ENCODE data around the gene ASCC3.

ASCC3 gene

DNA sequence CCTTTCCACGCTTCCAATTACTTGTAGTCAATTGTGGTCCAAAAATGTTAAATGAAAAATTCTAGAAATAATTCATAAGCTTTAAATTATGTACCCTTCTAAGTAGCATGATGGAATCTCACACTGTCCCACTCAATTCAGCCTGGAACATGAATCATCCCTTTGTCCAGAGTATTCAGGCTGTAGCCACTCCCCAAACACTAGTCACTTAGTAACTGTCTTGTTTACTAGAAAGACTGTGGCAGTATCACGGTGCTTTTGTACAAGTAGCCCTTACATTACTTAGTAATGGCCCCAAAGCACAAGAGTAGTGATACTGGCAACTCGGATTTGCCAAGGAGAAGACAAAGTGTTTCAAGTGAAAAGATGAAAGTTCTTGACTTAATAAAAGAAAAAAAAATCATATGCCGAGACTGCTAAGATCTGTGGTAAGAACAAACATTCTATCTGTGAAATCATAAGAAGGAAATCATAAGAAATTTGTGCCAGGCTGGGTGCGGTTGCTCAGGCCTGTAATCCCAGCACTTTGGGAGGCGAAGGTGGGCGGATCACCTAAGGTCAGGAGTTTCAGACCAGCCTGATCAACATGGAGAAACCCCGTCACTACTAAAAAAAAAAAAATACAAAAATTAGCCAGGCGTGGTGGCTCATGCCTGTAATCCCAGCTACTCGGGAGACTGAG is 247.9 kb downstream of the ASCC3 start:
- no peak for DNase-seq

DNA sequence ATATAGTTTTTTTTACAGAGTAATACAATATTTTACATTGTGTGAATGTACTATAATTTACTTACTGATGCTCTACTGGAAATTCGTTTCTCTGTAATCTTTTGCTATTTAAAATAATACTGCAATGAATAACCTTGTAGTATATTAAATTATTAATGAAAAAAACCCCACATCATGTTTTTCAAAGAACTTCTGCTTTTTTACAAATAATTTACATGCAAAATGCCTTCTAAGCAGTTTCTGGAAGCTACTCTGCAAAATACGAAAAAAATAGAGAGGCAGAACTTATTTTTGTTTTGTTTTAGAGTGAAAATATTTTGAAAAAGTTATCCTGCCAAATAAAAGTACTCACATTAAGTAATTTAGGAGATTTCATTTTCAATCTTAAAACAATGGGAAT is 250.6 kb downstream of the ASCC3 start:
- DNase-seq = no peak

DNA sequence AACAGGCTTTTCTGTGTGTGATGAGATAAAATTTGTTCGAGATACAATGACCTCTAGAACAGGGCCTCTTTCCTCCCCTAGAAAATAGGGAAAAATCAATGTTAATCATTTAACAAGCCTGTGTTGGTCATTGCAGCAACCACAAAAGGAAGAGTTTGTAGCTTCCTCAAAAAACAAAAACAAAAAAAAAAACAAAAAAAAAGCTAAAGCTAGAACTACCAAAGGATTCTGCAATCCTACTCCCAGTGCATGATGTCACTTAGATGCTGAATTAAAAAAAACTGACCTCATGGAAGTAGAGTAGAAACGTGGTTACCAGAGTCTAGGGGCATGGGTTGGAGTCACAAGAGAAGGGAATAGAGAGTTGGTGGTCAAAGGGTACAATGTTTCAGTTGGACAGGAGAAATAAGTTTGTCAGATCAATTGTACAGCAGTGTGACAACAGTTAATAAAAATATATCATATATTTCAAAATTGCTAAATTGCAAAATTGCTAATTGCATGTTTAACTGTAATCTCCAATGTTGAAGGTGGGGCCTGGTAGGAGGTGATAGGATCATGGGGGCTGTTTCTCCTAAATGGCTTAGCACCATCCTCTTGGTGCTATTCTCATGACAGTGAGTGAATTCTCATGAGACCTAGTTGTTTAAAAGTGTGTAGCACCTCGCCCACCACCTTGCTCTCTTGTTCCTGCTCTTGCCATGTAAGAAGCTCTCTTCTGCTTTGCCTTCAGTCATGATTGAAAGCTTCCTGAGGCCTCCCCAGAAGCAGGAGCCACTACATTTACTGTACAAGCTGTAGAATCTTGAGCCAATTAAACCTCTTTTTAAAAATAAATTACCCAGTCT is 253.0 kb downstream of the ASCC3 start:
- DNase-seq = no peak

DNA sequence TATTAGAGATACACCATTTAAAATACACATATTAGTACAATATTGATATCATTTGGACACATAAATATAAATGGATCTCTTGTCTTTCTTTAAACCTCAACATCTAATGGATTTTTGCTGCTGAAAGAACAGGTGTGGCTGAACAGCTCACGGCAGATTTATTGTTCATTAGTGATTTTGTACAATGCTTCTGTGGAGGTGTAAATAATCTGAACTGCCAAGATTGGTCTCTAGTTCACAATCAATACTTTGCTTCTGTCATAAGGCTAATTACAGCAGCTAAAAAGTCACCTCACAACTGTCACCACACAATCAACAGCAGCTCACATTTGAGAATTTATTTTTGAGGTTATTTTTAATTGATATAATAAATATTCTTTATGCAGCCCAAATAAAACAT is 254.4 kb downstream of the ASCC3 start:
- DNase-seq = no peak

DNA sequence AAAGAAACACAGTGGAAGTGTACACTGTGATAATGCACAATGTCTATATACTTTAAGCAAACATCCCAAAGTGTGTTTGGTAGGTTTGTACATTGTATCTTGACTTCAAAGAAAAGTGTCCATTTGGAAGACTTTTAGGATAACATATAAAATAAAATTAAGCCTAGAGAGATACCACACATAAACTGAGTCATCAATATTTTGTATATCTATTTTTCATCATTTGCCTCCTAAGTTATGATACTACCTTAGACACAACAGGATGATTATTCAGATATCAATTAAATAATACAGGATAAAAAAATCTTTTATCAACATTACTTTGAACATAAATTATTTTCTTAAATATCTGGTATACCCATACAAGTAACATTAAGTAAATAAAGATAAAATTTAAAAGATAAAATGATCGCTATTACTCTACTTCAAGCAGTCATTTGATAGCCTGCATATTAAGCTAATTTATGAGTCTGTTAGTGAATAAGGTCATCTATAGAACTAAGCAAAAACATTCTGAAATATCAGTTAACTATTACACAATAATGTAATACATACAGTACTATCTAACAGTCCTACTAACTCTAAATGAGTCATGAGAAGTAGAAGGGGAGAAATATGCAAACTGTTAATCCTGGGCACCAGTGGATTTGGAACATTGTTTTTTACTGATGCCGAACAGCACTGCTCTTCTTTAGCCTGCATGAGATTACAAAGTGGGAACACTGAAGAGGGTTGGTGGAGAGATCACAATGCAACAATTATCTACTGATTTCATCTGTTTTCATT is 258.0 kb downstream of the ASCC3 start:
- no peak for DNase-seq

DNA sequence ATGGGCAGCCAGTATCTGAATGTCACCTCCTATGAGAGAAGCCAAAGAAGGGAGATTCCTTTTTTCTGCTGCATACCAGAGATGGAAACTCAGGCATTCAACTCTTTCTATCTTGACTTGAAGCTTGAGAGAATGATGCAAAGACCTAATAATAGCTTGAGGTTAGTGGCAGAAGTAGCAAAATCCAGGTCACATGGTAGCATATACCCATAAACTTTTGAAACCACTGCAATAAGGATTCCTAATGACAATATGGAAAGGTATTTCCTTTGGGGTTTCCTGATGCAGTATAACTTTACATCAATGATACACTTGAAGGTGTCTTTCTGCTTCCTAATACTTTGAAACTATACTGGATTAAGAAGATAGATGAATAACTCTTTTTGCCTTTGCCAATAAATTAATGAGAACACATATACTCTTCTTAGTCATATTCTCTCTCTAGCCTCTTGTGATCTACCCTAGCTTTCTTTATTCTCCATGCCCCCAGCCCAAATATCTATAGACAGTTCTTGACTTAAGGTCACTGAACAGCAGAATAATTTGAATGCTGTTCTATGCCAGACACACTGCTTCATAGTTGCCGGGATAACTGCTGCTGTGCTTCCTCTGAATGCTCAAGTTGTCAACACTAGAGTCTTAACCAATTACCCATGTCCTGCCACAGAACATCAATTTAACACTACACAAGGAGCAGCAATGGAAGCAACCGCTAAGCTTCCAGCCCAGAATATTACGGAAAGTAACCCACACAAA is 260.9 kb downstream of the ASCC3 start:
- no peak for DNase-seq

DNA sequence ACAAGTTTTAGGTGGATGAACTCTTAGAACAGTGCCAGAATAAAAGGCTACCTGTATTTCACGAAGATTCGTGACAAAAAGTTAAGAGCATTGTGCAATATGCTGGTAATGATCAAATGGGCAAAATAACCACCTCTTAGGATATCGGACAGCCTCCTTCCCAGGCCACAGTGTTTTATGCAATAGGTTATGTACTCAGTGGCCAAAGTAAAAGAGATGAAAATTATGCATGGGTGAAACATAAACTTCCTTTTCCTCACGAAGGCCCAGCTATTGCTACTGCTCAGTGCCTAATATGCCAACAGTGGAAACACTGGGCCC is 262.8 kb downstream of the ASCC3 start:
- DNase-seq = no peak

DNA sequence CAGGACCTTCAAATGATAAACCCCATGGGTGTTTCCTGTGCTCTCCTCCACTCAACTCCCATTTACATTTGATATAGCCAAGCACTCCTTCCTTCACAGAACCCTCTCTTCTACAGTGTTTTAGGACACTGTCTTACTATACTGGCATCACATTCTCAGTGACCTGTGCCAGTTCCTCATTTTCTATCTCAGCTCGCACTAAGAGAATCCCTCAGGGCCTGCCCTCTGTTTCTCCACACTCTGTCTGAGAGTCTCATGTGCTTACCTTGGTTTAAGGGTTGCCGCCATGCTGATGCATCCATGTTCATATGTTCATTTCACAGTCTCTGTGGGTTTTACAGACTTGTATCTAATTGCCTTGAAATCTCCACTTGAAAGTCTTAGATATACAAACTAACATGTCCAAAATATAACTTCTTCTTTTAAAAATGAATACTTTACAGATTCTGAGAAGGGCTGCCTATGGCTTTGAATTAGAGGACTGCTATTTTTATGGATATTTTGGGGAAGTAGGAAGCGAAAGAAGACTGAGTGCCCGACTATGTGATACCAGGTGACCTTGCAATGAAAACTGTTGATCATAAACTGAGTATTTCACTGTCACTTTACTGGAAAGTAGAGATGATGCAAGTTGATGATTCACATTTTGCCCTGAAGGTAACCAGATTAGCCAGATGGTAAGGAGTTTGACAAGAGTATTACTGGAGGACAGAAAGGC is 263.3 kb downstream of the ASCC3 start:
- no peak for DNase-seq

DNA sequence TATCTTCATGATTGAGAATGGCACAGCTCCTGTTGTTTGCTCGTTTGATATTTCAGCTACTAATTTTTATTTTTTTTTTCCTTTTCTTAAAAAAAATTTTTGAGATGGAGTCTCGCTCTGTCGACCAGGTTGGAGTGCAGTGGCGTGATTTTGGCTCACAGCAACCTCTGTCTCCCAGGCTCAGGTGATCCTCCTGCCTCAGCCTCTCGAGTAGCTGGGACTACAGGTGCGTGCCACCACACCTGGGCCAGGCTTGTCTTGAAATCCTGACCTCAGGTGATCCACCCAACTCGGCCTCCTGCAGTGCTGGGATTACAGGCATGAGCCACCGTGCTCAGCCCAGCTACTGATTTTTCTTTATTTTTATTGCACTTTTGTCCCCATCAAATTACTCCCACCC is 266.2 kb downstream of the ASCC3 start:
- no peak for DNase-seq

DNA sequence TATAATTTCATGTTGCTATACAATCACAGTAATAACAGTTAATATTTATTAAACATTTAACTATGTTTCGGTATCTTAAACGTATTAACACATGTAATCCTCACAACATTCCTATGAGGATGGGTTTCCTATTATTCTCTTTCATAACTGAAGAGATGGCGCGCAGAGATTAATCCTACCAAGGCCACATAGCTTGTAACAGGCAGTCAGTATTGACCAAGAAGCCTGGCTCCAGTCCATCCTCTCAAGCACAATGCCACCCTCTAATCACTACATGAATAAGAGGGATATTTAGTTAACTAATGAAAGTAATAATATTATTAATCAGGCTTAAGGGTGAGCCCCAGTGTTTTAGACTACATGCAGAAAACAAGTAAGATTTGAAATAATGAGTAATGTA is 266.7 kb downstream of the ASCC3 start:
- no peak for DNase-seq

DNA sequence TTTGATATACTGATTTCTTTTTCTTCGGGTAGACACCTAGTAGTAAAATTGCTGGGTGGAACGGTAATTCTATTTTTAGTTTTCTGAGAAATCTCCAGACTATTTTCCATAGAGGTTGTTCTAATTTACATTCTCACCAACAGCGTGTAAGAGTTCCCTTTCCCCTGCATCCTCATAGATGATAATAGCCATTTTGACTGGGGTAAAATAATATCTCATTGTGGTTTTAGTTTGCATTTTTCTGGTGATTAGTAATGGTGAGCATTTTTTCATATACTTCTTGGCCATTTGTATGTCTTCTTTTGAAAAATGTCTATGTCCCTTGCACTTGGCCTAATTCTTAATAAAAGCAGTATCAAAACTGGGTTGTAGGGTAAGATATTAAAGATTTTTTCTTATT is 267.5 kb downstream of the ASCC3 start:
- DNase-seq = no peak

DNA sequence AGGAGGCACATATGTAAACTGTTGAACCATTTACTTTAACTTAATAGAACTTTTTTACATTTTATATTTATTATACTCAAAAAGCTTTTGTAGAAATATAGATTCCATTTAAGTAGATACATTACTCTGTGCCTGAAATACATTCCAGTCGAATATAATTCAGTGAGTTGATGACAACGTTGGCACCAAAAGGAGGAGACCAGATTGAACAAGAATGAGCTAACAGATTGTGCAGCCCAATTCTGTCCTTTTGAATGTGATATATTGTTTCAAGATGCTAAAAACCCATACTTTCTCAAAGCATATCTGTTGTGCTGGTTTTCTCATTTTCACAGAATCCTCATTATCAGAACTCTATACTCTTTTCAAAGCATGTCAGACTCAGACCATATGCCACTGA is 269.0 kb downstream of the ASCC3 start:
- DNase-seq = no peak

DNA sequence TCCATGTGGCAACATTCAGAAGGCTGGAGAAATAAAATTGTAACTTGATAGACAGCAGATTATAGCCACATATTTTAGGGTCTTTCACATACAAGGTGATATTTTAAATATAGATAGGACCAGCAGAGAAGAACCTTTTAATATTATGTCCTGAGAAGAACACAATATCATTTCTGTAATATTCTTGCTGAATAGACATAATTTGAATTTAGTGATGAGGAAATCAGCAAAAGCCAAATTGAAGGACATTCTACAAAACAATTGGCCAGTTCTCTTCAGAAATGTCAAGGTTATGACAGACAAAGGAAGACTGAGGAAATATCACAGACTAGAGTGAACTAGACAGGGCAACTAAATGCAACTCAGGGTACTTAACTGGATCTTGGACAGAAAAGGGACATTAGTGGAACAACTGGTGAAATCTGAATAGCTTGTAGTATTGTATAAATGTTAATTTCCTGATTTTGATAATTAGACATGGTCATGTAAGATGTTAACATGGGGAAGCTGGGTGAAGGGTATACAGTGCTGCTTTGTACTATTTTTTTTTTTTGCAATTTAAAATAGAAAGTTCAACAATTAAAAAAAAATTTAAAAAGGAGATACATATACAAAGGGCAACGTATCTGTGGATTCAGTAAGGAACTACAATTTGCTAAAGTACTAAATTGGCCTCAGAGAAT is 281.9 kb downstream of the ASCC3 start:
- no peak for DNase-seq

DNA sequence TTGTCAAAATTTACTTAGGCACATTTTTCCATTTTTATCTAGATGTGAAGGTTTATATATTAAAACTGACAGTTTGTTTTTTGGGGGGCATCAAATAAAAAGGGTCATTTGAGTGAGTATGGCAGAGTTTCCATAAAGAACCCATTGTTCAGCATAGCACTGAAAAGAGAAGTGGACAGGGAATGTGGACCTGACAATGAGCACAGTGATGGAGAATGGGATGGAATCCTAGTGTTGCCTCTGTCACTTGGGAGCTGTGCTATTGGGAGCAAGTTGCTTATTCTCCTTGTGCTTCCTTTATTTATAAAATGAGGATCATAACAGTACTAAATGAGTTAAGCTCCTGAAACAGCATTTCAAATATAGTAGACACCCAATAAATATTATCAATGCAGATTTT is 285.7 kb downstream of the ASCC3 start:
- no peak for DNase-seq

DNA sequence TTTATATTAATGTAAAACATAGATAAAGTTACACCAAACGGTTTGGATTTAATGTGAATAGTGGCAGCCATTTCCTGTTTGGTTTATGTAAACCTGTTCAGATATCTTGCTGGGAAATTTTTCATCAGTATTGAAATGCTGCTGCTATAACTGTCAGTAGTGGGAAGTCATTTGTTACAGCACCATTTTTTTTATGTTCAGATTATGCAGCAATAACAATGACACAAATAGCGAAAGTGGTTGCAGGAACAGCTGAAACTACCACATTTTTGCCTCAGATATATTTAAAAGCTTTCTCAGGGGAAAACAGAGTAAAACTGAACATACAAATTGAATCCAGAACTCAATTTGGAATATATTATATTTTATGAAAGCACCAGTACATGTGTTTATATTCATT is 287.6 kb downstream of the ASCC3 start:
- DNase-seq = no peak

DNA sequence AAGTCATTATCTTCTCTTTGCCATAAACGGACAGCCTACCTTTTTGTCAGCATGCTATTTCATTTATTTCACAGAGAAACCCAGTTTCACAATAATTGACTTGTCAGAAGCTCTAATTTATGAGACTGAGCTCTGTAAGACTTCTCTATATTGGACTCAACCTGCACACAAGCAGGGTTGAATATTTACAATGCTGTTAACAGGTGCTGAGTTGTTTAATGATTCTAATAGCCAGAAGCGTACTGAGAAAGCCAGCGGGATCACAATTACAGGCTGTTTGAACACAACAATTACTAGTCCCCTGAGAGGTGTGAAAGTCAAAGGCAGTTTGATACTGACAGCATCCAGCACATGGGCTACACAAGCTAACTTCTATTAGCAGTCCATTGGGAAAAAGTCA is 288.2 kb downstream of the ASCC3 start:
- no peak for DNase-seq

DNA sequence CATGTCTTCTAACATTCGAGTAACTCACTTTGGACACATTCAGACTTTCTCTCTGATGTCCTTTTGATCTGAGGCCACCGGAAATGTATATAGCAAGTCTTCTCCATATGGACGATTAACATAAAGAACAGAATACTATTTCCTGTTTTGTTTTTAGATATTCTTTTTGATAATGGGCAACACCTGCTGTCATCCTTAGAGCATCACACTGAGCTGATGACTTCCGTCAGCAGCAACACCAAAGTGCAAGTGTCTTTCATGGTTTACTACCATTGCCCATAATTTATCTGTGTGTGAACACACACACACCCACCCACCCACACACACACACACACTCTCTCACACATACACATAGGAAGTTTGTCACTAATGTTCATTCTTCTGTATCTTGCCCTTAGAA is 303.7 kb downstream of the ASCC3 start:
- no peak for DNase-seq

DNA sequence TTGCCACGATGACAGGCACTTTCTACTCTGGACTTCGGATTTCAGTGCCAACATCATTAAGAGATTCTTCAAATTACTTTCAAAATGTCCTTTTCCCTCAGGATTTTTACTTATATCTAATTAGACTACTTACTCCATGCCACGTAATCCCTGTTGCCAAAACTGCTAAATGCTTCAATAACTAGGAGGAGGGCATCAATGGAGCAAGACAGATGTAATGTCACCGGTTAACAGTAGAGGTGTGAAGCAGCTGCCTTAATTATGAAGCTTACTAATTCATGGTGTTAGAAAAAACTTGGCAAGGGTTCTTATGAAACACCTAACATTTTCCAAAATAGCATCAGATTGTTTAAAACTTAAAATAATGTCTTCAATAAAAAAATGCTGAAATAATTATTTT is 305.2 kb downstream of the ASCC3 start:
- DNase-seq = no peak

DNA sequence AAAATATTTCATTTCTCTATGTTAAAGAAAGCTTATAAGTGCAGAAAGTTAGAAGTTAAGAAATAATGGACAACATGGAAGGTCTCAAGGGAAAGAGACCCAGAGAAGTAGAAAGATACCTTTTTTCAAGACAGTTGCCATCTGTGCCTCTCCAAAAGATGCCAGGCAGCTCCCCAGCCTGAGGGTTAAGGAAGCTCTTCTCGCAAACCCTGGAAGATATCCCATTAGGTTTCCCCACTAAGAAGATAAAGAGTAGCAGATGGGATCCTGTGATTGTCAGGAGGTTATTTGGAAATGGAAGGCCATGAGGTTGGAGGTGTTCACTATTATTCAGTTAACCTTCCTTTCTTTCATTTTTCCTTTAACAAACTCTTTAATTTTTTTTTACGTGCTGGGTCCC is 306.3 kb downstream of the ASCC3 start:
- DNase-seq = no peak

DNA sequence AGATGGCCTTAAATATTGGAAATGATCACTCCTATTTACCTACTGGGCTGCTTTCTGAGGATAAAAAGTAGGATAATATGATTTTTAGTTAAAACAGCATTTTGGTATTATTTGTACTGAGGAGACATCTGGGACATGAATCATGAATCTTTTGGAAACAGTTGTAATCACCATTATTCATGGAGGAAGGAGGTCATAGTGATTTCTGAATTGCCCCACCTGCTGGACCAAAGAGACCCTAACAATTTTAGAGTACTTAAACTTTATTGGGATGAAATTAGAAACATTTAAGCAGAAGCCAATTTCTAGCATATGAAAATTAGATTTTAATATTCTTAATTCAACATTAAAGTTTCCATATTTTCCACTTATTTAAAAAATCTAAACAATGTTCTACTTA is 308.0 kb downstream of the ASCC3 start:
- no peak for DNase-seq

DNA sequence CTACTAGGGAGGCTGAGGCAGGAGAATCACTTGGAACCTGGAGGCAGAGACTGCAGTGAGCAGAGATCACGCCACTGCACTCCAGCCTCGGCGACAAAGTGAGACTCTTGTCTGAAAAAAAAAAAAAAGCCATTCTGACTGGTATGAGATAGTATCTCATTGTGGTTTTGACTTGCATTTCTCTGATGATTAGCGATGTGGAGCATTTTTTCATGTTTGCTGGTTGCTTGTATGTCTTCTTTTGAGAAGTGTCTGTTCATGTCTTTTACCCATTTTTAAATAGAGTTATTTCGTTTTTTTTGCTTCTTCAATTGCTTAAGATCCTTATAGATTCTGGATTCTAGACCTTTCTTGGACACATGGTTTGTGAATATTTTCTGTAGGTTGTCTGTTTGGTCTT is 312.9 kb downstream of the ASCC3 start:
- no peak for DNase-seq

DNA sequence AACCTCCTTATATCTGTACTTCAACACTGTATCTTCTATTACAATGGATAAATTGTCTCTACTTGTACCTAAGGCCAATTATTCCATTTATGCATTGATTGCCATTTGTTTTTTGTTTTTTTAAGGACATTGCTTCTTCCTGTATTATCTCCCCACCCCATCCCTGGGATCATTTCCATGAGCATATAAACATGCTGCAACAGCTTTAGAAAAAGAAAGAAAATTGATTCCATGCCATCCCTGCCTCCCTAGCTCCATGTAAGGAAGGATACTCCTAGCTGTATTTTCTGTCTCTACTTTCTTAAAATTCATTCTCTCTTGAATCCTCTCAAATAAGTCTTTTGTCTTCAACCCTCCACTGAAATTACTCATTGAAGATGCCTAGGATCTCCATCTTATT is 314.6 kb downstream of the ASCC3 start:
- no peak for DNase-seq

Data from stimulated activated CD4-positive, alpha-beta T cell treated with anti-CD3 and anti-CD28 coated beads, Interleukin-2, amount 100 ng/mL, for 24 hours (primary cell).